Hematopoietic multipotent progenitor cell (in vitro differentiated cells): ENCODE results near the gene LMF1. TPM values are rescaled to one million over a fixed set of nuclear protein-coding genes. Genes with fewer than 3 reads are reported as not detected.
"Not testable (repeated sequence)": the region's sequence is repeated elsewhere in the genome, so short reads cannot be mapped to it uniquely, and the experiment has no call there.

Experiments
- DNase-seq, 3 donors: peaks; one replicate each; pipeline ENCODE4 v3.0.0-alpha.2; 2011 to 2015; ENCODE audit warnings: low read depth in 2 of 3, low spot score in 2 of 3
- total RNA-seq: library from RNA; depleted of rRNA; stranded (reverse); fragments of >200 nt; gene quantifications from one replicate; pipeline ENCODE4 v1.2.3, GENCODE V29; 2012

Gene LMF1
- total RNA-seq, 1 donor = 45.2 TPM

DNA sequence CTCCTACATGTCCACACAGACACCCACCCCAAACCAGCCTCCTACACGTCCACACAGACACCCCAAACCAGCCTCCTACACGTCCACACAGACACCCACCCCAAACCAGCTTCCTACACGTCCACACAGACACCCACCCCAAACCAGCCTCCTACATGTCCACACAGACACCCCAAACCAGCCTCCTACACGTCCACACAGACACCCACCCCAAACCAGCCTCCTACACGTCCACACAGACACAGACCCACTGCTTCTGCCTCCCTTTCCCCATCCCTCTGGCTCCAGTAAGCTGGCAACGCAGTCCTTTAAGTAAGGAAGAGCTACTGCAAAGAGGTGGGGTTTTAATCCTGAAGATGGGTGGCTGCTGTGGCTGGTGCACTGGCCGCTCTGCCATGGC is 17.0 kb downstream of the LMF1 start:
- DNase-seq = not testable (repeated sequence)

DNA sequence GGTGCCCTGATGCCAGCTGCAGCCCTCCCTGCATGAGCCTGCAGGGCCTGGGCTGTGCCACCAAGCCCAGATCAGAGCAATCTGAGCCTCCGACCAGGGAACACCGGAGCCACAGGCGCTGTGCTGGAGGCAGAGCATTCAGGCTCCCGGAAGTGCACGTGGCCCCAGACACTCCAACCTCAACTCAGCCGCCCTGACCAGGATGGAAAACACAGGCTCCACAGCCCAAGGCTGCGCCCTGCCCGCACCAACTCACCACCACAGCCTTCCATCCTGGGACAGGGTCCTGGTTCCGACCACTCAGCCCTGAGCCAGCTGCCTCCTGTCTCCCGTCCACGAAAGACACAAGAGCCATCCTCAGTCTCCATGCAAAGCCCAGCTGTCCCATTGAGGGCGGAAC is 18.5 kb downstream of the LMF1 start:
- DNase-seq = no peak

DNA sequence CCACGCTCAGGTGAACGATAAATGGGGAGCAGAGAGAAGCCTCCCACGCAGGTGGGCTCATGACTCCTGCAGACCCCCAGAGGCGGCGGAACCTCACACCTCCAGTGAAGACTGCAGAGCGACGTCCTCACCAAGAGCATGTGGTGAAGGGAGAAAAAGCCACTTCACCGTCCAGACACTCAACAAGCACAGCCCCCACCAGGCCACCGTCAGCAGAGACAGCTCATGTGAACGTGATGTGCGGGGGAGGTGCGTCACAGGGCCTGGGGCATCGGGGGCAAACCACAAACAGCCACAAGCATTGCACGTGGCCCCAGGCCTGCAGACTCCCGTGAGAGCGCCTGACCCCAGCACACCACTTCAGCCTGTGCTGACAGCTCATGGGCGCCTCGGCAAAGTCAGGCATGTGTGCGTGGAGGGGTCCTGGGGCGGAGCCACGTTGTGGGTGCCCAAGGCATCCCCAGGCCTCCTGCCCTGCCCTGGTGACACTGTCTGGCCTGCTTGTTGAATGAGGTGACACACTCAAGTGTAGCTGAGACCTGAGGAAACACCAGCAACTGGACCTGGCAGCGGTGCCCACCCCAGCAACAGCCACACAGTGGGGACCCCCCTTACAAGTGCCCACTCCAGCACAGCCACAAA is 19.0 kb downstream of the LMF1 start:
- no peak for DNase-seq

- not testable (repeated sequence) for DNase-seq
Measured at GRCh38 chr16:950733-951573, 19.8 kb downstream of the LMF1 start.

DNA sequence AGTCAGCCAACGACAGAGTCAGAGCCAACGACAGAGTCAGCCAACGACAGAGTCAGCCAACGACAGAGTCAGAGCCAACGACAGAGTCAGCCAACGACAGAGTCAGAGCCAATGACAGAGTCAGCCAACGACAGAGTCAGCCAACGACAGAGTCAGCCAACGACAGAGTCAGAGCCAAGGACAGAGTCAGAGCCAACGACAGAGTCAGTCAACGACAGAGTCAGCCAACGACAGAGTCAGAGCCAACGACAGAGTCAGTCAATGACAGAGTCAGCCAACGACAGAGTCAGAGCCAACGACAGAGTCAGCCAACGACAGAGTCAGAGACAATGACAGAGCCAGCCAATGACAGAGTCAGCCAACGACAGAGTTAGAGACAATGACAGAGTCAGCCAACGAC is 22.0 kb downstream of the LMF1 start:
- DNase-seq = not testable (repeated sequence)

GRCh38 chr16:947922-948303 is 22.9 kb downstream of the LMF1 start:
- DNase-seq = not testable (repeated sequence)

- DNase-seq = no peak
Measured at GRCh38 chr16:947255-947921, 23.4 kb downstream of the LMF1 start.

GRCh38 chr16:946048-946395 is 24.8 kb downstream of the LMF1 start:
- no peak for DNase-seq

GRCh38 chr16:945271-946047 is 25.3 kb downstream of the LMF1 start:
- no peak for DNase-seq

DNA sequence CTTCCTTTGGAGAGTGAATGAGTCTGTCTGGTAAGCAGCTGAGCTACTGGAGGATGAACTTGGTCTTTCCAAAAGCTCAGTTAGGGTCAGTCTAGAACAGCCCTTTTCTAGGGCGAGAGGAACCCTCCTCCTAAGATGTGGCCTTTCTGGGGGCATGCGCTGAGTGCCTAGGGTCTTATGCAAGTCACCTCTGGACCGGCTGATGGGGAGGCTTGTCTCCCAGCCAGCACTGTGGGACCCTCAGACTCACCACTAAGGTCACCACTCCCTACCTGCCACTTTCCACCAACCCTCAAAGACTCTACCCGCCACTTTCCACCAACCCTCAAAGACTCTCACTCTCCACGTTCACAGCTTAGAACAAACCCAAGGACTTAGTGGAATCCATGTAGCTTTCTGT is 26.8 kb downstream of the LMF1 start:
- DNase-seq = no peak

GRCh38 chr16:942436-943060 is 28.2 kb downstream of the LMF1 start:
- no peak for DNase-seq

GRCh38 chr16:939941-940340 is 30.8 kb downstream of the LMF1 start:
- DNase-seq = no peak

GRCh38 chr16:939311-939710 is 31.5 kb downstream of the LMF1 start:
- DNase-seq = no peak

- DNase-seq = no peak
Measured at GRCh38 chr16:938752-939151, 32.0 kb downstream of the LMF1 start.

- no peak for DNase-seq
Measured at GRCh38 chr16:938136-938535, 32.6 kb downstream of the LMF1 start.

GRCh38 chr16:937723-938122 is 33.1 kb downstream of the LMF1 start:
- DNase-seq = no peak

DNA sequence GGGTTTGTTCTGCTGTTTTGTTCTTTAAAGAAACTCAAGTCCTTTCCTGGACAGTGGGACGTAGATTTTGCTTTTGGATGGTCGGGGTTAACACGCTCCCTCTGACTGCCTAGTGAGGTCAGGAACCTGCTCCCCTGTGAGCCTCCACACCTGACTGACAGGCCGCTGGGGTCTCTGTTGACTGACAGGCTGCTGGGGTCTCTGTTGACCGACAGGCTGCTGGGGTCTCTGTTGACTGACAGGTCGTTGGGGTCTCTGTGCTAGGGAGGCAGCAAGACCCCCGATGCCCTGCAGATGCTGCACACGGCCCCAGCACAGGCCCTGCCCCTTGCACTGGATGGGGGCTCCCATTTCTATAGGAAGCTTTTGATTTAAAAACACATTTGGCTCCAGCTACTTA is 33.5 kb downstream of the LMF1 start:
- no peak for DNase-seq

DNA sequence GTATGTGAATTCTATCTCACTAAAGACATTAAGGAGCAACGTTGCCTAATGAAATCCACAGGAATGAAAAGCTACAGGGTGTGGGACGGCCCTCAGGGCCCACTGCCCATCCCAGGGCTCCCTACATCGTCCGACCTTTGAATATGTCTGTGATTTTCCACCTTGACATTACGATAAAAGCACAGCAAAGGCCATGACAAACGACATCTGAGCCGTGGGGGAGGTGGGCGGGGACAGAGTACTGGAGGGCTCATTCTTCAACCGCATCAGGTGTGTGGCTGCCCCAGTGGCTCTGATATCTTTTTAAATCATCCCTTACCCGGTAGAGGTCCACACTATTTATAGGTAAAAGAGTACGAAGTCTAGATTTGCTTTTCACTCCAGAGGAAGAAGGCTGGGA is 35.1 kb downstream of the LMF1 start:
- no peak for DNase-seq

- no peak for DNase-seq
Measured at GRCh38 chr16:934178-934577, 36.6 kb downstream of the LMF1 start.

DNA sequence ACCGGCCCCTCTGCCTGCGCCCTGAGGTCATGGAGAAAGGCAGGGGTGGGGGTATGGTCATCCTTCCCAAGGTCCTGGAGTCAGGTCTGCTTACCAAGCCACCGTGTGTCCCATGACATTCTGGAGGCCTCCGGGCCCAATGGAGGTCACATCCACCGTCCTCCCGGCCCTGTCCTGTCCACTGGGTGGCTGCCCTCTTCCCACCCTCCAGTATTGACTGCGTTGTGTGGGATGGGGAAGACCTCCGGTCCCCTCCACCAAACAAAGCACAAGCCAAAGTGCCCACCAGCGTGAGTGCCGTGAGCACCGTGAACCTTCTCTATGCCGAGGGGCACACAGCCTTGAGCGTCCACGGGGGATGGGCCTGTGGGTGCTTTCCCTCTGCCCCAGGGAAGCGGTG is 37.2 kb downstream of the LMF1 start:
- DNase-seq = no peak
